ENCODE data around the gene TSLP.

Gene TSLP

DNA sequence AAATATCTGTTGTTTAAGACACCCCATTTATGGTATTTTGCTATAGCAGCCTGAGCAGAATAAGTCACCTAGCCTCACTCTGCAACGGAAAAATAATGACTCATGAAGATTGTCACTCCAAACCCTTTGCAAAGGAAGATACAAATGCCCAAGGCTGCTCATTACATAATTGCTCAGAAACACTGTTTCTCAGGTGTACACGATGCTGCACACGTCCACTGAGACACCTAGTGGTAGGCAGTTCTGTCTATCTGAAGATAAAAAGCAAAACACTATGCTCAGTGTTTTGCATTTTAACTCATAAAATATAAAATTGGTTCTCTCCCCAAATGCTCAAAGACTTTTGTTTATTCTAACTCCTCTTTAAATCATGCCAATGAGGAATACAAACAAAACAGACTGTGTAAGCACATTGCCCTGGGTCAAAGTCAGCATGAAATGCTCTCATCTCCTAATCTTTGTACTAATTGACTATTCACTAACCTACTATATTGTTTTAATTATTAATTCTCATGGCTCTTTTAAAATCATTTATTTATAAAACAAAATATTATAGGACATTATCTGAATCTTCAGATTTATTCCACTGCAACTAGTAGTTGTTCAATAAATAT is 7.7 kb upstream of the TSLP start:
- no peak overlapping the region for H3K27ac ChIP-seq
- H3K4me3 ChIP-seq = no peak overlapping the region
- TF ChIP-seq, protein P1, sequence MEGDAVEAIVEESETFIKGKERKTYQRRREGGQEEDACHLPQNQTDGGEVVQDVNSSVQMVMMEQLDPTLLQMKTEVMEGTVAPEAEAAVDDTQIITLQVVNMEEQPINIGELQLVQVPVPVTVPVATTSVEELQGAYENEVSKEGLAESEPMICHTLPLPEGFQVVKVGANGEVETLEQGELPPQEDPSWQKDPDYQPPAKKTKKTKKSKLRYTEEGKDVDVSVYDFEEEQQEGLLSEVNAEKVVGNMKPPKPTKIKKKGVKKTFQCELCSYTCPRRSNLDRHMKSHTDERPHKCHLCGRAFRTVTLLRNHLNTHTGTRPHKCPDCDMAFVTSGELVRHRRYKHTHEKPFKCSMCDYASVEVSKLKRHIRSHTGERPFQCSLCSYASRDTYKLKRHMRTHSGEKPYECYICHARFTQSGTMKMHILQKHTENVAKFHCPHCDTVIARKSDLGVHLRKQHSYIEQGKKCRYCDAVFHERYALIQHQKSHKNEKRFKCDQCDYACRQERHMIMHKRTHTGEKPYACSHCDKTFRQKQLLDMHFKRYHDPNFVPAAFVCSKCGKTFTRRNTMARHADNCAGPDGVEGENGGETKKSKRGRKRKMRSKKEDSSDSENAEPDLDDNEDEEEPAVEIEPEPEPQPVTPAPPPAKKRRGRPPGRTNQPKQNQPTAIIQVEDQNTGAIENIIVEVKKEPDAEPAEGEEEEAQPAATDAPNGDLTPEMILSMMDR (IDR thresholded peaks at IDR 0.05) = no peak
- no peak for DNase-seq (ENCODE audit: low spot score)

DNA sequence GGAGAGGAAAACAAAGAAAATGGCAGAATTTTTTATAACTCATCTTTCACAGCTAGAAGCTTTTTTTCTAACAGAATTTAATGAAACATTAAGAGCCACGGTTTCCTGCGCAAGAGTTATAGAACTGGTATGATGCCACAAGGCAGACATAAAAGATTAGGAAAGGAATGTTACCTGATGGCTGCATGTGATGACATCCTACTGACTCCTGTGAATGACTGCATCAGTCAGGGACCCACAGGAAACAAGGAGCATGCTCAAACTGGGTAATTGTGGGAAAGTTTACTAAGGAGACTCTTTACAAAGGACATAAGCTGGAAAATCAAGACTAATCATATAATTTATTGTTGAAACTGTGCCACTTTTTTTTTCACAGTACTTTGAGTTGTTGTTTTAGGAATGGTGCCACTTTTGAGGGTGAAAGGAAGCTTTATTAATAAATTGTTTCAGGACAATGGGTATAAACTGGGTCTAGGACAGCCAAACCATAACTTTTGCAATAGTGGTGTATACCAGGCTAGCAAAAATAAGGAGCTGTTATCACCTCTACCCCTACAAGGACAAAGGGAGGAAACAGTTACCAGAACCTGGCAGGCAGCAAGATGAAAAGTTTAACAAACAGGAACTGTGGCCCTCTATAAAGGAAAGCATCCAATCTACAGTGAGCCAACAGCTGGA is 5.1 kb upstream of the TSLP start:
- Histone ChIP-seq H3K4me3 (no peak overlapping the region), H3K27ac (no peak overlapping the region)
- DNase-seq (ENCODE audit: low spot score) = no peak
- TF ChIP-seq, protein P1 (IDR thresholded peaks at IDR 0.05) = no peak

GRCh38 chr5:111068213-111068612 is 3.3 kb upstream of the TSLP start:
- Histone ChIP-seq H3K4me3 (no peak overlapping the region), H3K27ac (no peak overlapping the region)
- DNase-seq (ENCODE audit: low spot score) = no peak
- TF ChIP-seq, protein P1 (IDR thresholded peaks at IDR 0.05) = no peak

- DNase-seq (ENCODE audit: low spot score) = no peak
- TF ChIP-seq, protein P1 (IDR thresholded peaks at IDR 0.05) = no peak
- H3K27ac ChIP-seq = no peak overlapping the region
- peak overlapping the region; percentile 61 for H3K4me3 ChIP-seq
Observed at GRCh38 chr5:111069839-111070238, 1.7 kb upstream of the TSLP start.

DNA sequence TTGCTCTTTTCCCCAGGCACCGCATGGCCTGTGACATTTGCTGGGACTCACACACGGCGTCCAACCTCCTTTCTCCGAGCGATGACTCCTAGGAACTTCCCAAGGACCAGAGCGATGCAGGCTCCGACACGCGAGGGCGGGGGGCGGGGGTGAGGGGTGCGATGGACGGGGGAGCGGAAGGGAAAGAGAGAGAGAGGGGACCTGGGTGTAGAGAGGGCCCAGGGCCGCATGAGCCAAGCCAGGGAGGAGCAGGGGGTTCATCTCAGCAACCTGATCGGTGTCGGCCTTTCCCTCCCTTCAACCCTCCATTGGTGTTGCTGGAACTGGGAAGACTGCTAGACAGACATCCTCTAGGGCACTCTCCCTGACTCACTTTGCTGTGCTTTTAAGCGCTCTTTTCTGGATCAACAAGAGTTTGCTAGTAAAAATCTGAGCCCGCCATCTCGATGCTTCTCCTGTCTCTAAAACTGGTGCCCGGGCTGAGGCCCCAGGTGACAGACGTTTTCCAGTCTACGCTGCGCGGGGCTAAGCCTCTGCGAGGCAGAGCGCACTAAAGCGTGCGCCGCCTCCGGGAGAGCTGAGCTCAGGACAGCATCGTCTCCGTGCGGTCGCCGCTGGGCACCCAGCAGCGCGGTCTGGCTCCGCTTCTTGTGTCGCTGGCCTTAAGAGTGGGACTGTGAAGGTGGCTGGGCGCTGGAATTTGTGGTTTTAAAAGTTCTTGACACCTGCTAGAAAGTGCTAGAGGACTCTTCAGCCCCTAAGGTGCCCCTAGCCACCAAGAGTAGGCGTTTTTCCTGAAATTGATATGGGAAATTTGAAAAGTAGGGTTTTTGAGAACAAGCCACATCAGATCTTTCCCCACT is 1.0 kb upstream of the TSLP start:
- no peak overlapping the region for H3K27ac ChIP-seq
- TF ChIP-seq, protein P1 (IDR thresholded peaks at IDR 0.05) = no peak
- DNase-seq (ENCODE audit: low spot score) = no peak
- peak overlapping the region; percentile 61 for H3K4me3 ChIP-seq

- Histone ChIP-seq H3K27ac (peak overlapping the region; percentile 18 to 22), H3K4me3 (peak overlapping the region; percentile 73)
- DNase-seq (ENCODE audit: low spot score) = peak; percentile 77
- TF ChIP-seq, protein P1 (IDR thresholded peaks at IDR 0.05) = no peak
Observed at GRCh38 chr5:111072949-111073682, 1.6 kb downstream of the TSLP start.
